ENCODE measurements around the gene RUNX1.

GRCh38 chr21:35083246-35083645 is 34.1 kb upstream of the RUNX1 start:
- TF ChIP-seq CTCF (conservative IDR thresholded peaks at IDR 0.05; ENCODE audit: low read depth, low read length) (no peak), EZH2 (IDR thresholded peaks at IDR 0.05; ENCODE audit: borderline replicate concordance, low read depth, low read length, poor library complexity, severe bottlenecking) (no peak)

All from A673 (cell line).